ENCODE data around the gene ITPR1.

DNA sequence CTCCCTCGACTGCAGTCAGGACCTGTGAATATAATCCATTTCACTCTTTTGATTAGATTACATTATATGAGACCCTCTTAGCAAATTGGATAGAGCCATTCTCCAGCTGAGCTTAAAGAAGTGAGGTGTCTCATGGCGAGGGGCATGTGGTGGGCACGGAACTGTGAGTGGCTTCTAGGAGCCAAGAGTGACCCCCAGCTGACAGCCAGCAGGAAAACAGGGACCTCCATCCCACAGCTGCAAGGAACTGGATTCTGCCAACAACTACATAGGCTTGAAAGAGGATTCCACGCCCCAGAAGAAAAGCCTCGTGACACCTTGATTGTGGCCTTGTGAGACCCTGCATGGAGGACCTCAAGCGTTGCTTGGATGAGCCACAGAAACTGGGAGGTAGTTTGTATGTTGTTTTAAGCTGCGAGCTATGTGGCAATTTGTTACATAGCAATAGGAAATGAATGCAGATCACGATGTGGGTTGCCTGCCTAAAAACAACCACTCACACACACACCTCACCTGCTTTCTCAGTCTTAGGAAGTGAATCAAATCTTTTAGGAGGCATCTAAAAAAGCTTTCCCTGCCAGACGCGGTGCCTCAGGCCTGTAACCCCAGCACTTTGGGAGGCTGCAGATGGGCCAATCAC is 401.9 kb downstream of the ITPR1 start:
- TF ChIP-seq, protein P1, sequence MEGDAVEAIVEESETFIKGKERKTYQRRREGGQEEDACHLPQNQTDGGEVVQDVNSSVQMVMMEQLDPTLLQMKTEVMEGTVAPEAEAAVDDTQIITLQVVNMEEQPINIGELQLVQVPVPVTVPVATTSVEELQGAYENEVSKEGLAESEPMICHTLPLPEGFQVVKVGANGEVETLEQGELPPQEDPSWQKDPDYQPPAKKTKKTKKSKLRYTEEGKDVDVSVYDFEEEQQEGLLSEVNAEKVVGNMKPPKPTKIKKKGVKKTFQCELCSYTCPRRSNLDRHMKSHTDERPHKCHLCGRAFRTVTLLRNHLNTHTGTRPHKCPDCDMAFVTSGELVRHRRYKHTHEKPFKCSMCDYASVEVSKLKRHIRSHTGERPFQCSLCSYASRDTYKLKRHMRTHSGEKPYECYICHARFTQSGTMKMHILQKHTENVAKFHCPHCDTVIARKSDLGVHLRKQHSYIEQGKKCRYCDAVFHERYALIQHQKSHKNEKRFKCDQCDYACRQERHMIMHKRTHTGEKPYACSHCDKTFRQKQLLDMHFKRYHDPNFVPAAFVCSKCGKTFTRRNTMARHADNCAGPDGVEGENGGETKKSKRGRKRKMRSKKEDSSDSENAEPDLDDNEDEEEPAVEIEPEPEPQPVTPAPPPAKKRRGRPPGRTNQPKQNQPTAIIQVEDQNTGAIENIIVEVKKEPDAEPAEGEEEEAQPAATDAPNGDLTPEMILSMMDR (IDR thresholded peaks at IDR 0.05; ENCODE audit: low read depth, low read length, missing input control) = no peak
- TF ChIP-seq, protein P2, sequence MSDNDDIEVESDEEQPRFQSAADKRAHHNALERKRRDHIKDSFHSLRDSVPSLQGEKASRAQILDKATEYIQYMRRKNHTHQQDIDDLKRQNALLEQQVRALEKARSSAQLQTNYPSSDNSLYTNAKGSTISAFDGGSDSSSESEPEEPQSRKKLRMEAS (IDR thresholded peaks at IDR 0.05) = no peak
- no peak for TF ChIP-seq SP1 (IDR thresholded peaks at IDR 0.05)
